H1 (cell line): Measurements from ENCODE around the gene CHI3L2. TPM values are rescaled to one million over a fixed set of nuclear protein-coding genes. Genes with fewer than 3 reads are reported as not detected.

Experiments used
- CTCF ChIA-PET: fragments of 300-600 bp; sonication (Branson Sonifier 250); formaldehyde crosslinking; loops from one replicate; lab custom pipeline; 2021; ENCODE audit not compliant: partially characterized antibody; lab: Charles Lee
- POLR2A ChIA-PET: fragments of 300-600 bp; sonication (Branson Sonifier 250); formaldehyde crosslinking; loops from one replicate; lab custom pipeline; 2021; ENCODE audit warnings: inconsistent platforms; ENCODE audit not compliant: partially characterized antibody; lab: Charles Lee
- DNase-seq, 2 experiments: peaks; one replicate each; pipeline versions ENCODE4 v3.0.0 to v3.0.0-alpha.2; 2010 to 2022; ENCODE audit warnings: low spot score in 2 of 2, low read depth in 1 of 2, mixed read lengths in 1 of 2
- FAIRE-seq: peaks from 2 replicates; lab custom pipeline; 2011; peaks lifted over from hg19 to GRCh38; lab: Jason Lieb, UNC
- H2AFZ ChIP-seq: 2 replicates; pipeline ENCODE4 v1.8.1; 2012; ENCODE audit warnings: low read length, inconsistent platforms
- H2AK5ac ChIP-seq: 2 replicates; pipeline ENCODE4 v1.6.1; 2013; ENCODE audit warnings: low read depth, low read length
- H2BK120ac ChIP-seq: replicated peaks from 2 replicates; pipeline ENCODE3; 2013; ENCODE audit warnings: low read depth, low read length, inconsistent platforms
- H2BK12ac ChIP-seq: 2 replicates; pipeline ENCODE4 v1.6.1; 2013; ENCODE audit warnings: low read depth, low read length
- H2BK15ac ChIP-seq: 2 replicates; pipeline ENCODE4 v1.6.1; 2013; ENCODE audit warnings: low read length
- H2BK20ac ChIP-seq: 2 replicates; pipeline ENCODE4 v1.6.1; 2013; ENCODE audit warnings: low read length
- H2BK5ac ChIP-seq: 2 replicates; pipeline ENCODE4 v1.6.1; 2013; ENCODE audit warnings: low read depth, low read length
- H3K14ac ChIP-seq: 2 replicates; pipeline ENCODE4 v1.6.1; 2013; ENCODE audit warnings: inconsistent platforms; ENCODE audit not compliant: insufficient read length
- H3K18ac ChIP-seq: 2 replicates; pipeline ENCODE4 v1.6.1; 2013; ENCODE audit warnings: low read length; ENCODE audit errors: extremely low read depth
- H3K23ac ChIP-seq: 2 replicates; pipeline ENCODE4 v1.6.1; 2013; ENCODE audit warnings: inconsistent platforms; ENCODE audit not compliant: insufficient read length
- H3K23me2 ChIP-seq: 2 replicates; pipeline ENCODE4 v1.6.1; 2013; ENCODE audit warnings: low read depth, low read length
- H3K27ac ChIP-seq: 2 replicates; pipeline ENCODE4 v1.6.1; 2011; ENCODE audit warnings: low read depth, low read length, inconsistent platforms
- H3K27me3 ChIP-seq, 4 experiments: replicated peaks in 1 of 4; 1 replicate in 1 of 4; 2 replicates in 3 of 4; pipeline versions ENCODE4 v1.6.1 to v1.8.1; 2011 to 2013; ENCODE audit warnings: low read length in 3 of 4, mild to moderate bottlenecking in 3 of 4, inconsistent platforms in 2 of 4, mixed read lengths in 2 of 4, moderate library complexity in 1 of 4; ENCODE audit not compliant: control insufficient read depth in 3 of 4, insufficient read depth in 3 of 4; ENCODE audit errors: extremely low read depth in 1 of 4
- H3K36me3 ChIP-seq, 4 experiments: 2 replicates each; pipeline versions ENCODE4 v1.6.1 to v1.8.1; 2011 to 2013; ENCODE audit warnings: mild to moderate bottlenecking in 4 of 4, low read length in 3 of 4, moderate library complexity in 2 of 4, control low read depth in 1 of 4, inconsistent platforms in 1 of 4; ENCODE audit not compliant: insufficient read depth in 4 of 4, control insufficient read depth in 2 of 4
- H3K4ac ChIP-seq: replicated peaks from 2 replicates; pipeline ENCODE3; 2013; ENCODE audit warnings: low read length, low read depth, mixed read lengths, inconsistent platforms; ENCODE audit not compliant: insufficient read length
- H3K4me1 ChIP-seq, 4 experiments: replicated peaks in 1 of 4; 1 replicate in 1 of 4; 2 replicates in 3 of 4; pipeline versions ENCODE4 v1.6.1 to v1.8.1; 2011 to 2013; ENCODE audit warnings: low read length in 3 of 4, inconsistent platforms in 2 of 4, mixed read lengths in 1 of 4; ENCODE audit not compliant: insufficient read depth in 4 of 4, control insufficient read depth in 3 of 4
- H3K4me2 ChIP-seq, 2 experiments: 2 replicates each; pipeline versions ENCODE4 v1.6.1 to v1.8.1; 2011 to 2013; ENCODE audit warnings: low read depth in 2 of 2, low read length in 2 of 2, control low read depth in 1 of 2, inconsistent platforms in 1 of 2, mild to moderate bottlenecking in 1 of 2; ENCODE audit not compliant: insufficient read depth in 1 of 2
- H3K4me3 ChIP-seq, 4 experiments: fragments of 200-600, 300-600 bp in 1 of 4; sonication (generic), shearing (Covaris generic), sonication (Bioruptor Twin) in 1 of 4; 2 replicates each; pipeline versions ENCODE4 v1.5.1 to v1.8.1; 2011 to 2016; ENCODE audit warnings: low read length in 4 of 4, low read depth in 3 of 4, control low read depth in 2 of 4, inconsistent platforms in 2 of 4, mild to moderate bottlenecking in 2 of 4, mixed read lengths in 1 of 4, moderate library complexity in 1 of 4; ENCODE audit not compliant: insufficient read depth in 2 of 4; ENCODE audit errors: extremely low read depth in 1 of 4
- H3K56ac ChIP-seq: replicated peaks from 2 replicates; pipeline ENCODE3; 2013; ENCODE audit warnings: low read depth, mild to moderate bottlenecking, mixed read lengths, low read length, inconsistent platforms; ENCODE audit not compliant: insufficient read length
- H3K79me1 ChIP-seq: 2 replicates; pipeline ENCODE4 v1.6.1; 2013; ENCODE audit warnings: low read depth, low read length, control low read depth
- H3K79me2 ChIP-seq, 2 experiments: 2 replicates each; pipeline versions ENCODE4 v1.6.1 to v1.8.1; 2012 to 2013; ENCODE audit warnings: low read length in 2 of 2, mild to moderate bottlenecking in 2 of 2, inconsistent platforms in 1 of 2; ENCODE audit not compliant: insufficient read depth in 2 of 2, control insufficient read depth in 1 of 2
- H3K9ac ChIP-seq, 4 experiments: replicated peaks in 1 of 4; 1 replicate in 1 of 4; 2 replicates in 3 of 4; pipeline versions ENCODE4 v1.6.1 to v1.8.1; 2011 to 2013; ENCODE audit warnings: low read depth in 3 of 4, low read length in 3 of 4, control low read depth in 2 of 4, mild to moderate bottlenecking in 2 of 4, moderate library complexity in 2 of 4, inconsistent platforms in 1 of 4; ENCODE audit errors: extremely low read depth in 1 of 4
- H3K9me3 ChIP-seq, 2 experiments: 2 replicates each; pipeline versions ENCODE4 v1.6.1 to v1.8.1; 2012 to 2013; ENCODE audit warnings: mild to moderate bottlenecking in 2 of 2, moderate library complexity in 2 of 2, control low read depth in 1 of 2, inconsistent platforms in 1 of 2, low read depth in 1 of 2, low read length in 1 of 2, mixed read lengths in 1 of 2; ENCODE audit not compliant: insufficient read depth in 2 of 2
- H4K20me1 ChIP-seq, 2 experiments: replicated peaks in 1 of 2; 2 replicates each; pipeline versions ENCODE3 to v1.8.1; 2011 to 2013; ENCODE audit warnings: inconsistent platforms in 2 of 2, low read length in 2 of 2, mild to moderate bottlenecking in 1 of 2; ENCODE audit not compliant: insufficient read depth in 2 of 2, control insufficient read depth in 1 of 2
- H4K5ac ChIP-seq: 2 replicates; pipeline ENCODE4 v1.6.1; 2013; ENCODE audit warnings: low read length, low read depth, mixed read lengths, inconsistent platforms; ENCODE audit not compliant: insufficient read length
- H4K8ac ChIP-seq: 2 replicates; pipeline ENCODE4 v1.8.0; 2013; ENCODE audit warnings: mild to moderate bottlenecking, moderate library complexity, low read length, inconsistent platforms; ENCODE audit not compliant: insufficient read depth; ENCODE audit errors: extremely low read depth
- H4K91ac ChIP-seq: replicated peaks from 2 replicates; pipeline ENCODE3; 2013; ENCODE audit warnings: low read length, mixed read lengths, inconsistent platforms; ENCODE audit not compliant: insufficient read length
- BRCA1 ChIP-seq: IDR thresholded peaks from 2 replicates; pipeline ENCODE4 v1.6.1; 2012; ENCODE audit warnings: low read depth, low read length, improper control_type of control experiment
- CHD2 ChIP-seq: IDR thresholded peaks from 2 replicates; pipeline ENCODE4 v1.6.1; 2012; ENCODE audit warnings: low read length, improper control_type of control experiment
- CREB1 ChIP-seq: IDR thresholded peaks from 2 replicates; pipeline ENCODE4 v1.6.1; 2012; ENCODE audit warnings: inconsistent platforms
- EGR1 ChIP-seq: IDR thresholded peaks from 2 replicates; pipeline ENCODE4 v1.6.1; 2011; ENCODE audit warnings: low read depth, low read length, borderline replicate concordance
- EZH2 ChIP-seq: fragments of 200-600 bp; sonication (generic); IDR thresholded peaks from 2 replicates; pipeline ENCODE4 v1.7.1; 2012; ENCODE audit warnings: low read depth, mild to moderate bottlenecking, moderate library complexity, low read length, inconsistent platforms; ENCODE audit not compliant: severe bottlenecking
- GTF2F1 ChIP-seq: IDR thresholded peaks from 2 replicates; pipeline ENCODE4 v1.6.1; 2012; ENCODE audit warnings: low read depth, low read length, improper control_type of control experiment, borderline replicate concordance
- KDM1A ChIP-seq: fragments of 200-600, 300-600 bp; sonication (generic); IDR thresholded peaks from 2 replicates; pipeline ENCODE4 v1.7.1; 2016; ENCODE audit warnings: mild to moderate bottlenecking, low read length, borderline replicate concordance
- KDM5A ChIP-seq: fragments of 200-600 bp; IDR thresholded peaks from 2 replicates; pipeline ENCODE4 v1.7.1; 2012; ENCODE audit warnings: mild to moderate bottlenecking, low read length, inconsistent platforms, mixed read lengths
- NRF1 ChIP-seq: IDR thresholded peaks from 2 replicates; pipeline ENCODE4 v1.6.1; 2011; ENCODE audit warnings: mild to moderate bottlenecking, low read depth, low read length, improper control_type of control experiment
- POU5F1 ChIP-seq: IDR thresholded peaks from 2 replicates; pipeline ENCODE4 v1.6.1; 2011; ENCODE audit warnings: low read depth, mild to moderate bottlenecking, low read length, moderate library complexity
- RFX5 ChIP-seq: IDR thresholded peaks from 2 replicates; pipeline ENCODE4 v1.6.1; 2011; ENCODE audit warnings: low read depth, low read length, improper control_type of control experiment, borderline replicate concordance
- SIRT6 ChIP-seq: IDR thresholded peaks from one replicate; pipeline ENCODE4 v1.7.1; 2012; ENCODE audit warnings: low read length, inconsistent platforms
- SP4 ChIP-seq: IDR thresholded peaks from 2 replicates; pipeline ENCODE4 v1.6.1; 2012; ENCODE audit warnings: low read length, inconsistent platforms
- TAF7 ChIP-seq: optimal IDR thresholded peaks from 2 replicates; pipeline ENCODE3; 2011; ENCODE audit warnings: low read depth, mild to moderate bottlenecking, inconsistent platforms, low read length, moderate library complexity, borderline replicate concordance
- YY1 ChIP-seq: IDR thresholded peaks from 2 replicates; pipeline ENCODE4 v1.6.1; 2011; ENCODE audit warnings: low read depth, mild to moderate bottlenecking, low read length
- WGBS, 2 experiments: shearing (Covaris generic) in 1 of 2; methylation state at CpG; one replicate each; pipeline versions ENCODE4 v1.1.6 to v1.1.7; 2013 to 2015; ENCODE audit warnings: low lambda C conversion rate in 2 of 2, mixed read lengths in 2 of 2, inconsistent platforms in 1 of 2, low coverage in 1 of 2, missing lambda C conversion rate in 1 of 2; ENCODE audit not compliant: insufficient replicate concordance in 2 of 2, insufficient coverage in 1 of 2, insufficient read length in 1 of 2; ENCODE audit errors: extremely low coverage in 1 of 2, missing lambda C conversion rate in 1 of 2; 5-methylcytosine and 5-hydroxymethylcytosine counted together
- polyA plus RNA-seq, 7 experiments: library from polyadenylated mRNA; depleted of rRNA in 3 of 7; stranded (reverse) in 5 of 7; unstranded in 2 of 7; fragments of >200 nt in 5 of 7; fragments of 200-250 nt in 2 of 7; gene quantifications; 1 replicate in 5 of 7; 2 replicates in 1 of 7; 4 replicates in 1 of 7; pipeline versions ENCODE4 v1.2.1 to v1.2.3, GENCODE V29; 2011 to 2013; ENCODE audit warnings: missing spikeins in 2 of 7, mixed read lengths in 2 of 7
- total RNA-seq: library from RNA; stranded (reverse); fragmentation: NEBNext Ultra II Directional; extraction: Animal tissue kit (Norgen Biotek cat#: 25700); gene quantifications from 2 replicates; pipeline ENCODE4 v1.2.1, GENCODE V29; 2021

Gene CHI3L2
- total and polyA plus RNA-seq, 2 of the 8 experiments (the other 6 are each of a cell fraction or from before 2014, with no cell fraction given), result not detected

DNA sequence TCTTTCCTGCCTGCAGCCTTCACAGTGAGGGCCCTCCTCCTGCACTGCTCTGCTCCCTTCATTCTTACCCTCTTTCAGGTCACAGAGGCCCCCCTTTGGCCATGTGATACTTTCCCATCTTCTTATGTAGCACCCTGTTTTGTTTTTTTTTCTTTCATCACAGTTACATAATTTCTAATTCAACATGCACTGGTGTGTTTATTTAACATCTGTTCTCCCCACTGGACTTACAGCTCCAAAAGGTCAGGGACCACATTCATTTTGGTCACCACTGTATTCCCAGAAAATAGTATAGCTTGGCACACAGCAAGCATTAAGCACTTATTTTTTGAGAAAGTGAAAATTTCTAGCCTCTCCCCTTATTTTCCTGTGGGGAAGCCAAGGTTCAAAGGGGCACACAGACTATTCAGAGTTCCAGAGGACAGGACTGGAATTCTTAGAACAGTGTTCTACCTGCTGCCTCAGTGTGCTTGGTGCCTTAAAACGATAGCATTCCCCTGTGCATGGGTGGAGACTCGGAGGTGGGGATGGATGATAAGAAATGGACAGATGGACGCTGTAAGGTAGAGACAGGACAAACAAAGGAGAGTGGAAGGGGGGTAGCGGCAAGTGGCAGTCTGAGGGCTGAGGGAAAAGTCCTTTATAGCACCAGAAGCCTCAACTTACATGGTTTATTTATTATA is 32.4 kb upstream of the CHI3L2 start:
- Histone ChIP-seq H3K23me2 (no peaks in the 10 kb centered on the region), H3K36me3 (no peaks in the 10 kb centered on the region), H3K4ac (no peak overlapping the region), H4K20me1 (no peaks in the 10 kb centered on the region), H3K23ac (no peak overlapping the region), H2BK15ac (no peak overlapping the region), H2BK120ac (no peak overlapping the region), H3K79me1 (no peaks in the 10 kb centered on the region), H4K5ac (no peak overlapping the region), H3K4me2 (no peak overlapping the region), H3K9me3 (no peaks in the 10 kb centered on the region), H3K4me1 (no peaks in the 10 kb centered on the region), H3K27me3 (no peaks in the 10 kb centered on the region), H3K9ac (no peak overlapping the region), H4K91ac (no peak overlapping the region), H2AK5ac (no peak overlapping the region), H2BK12ac (no peak overlapping the region), H3K27ac (no peak overlapping the region), H2AFZ (no peak overlapping the region), H2BK20ac (no peak overlapping the region), H3K14ac (no peak overlapping the region), H4K8ac (no peak overlapping the region), H2BK5ac (no peak overlapping the region), H3K18ac (no peak overlapping the region), H3K4me3 (no peak overlapping the region), H3K56ac (no peak overlapping the region), H3K79me2 (no peaks in the 10 kb centered on the region)
- ChIA-PET POLR2A (interaction anchor here (1.4 kb wide), 1 partner anchor 12 kb away, joined by 3 read pairs; no protein-coding TSS in a partner anchor), CTCF (interaction anchor here (0.7 to 6.4 kb wide), 6 partner anchors 8 to 206 kb away, joined by 3 to 50 read pairs (median 4); no protein-coding TSS in a partner anchor)
- DNase-seq (no peak), FAIRE-seq (no peak)
- 77% methylated on average over 4 of the region's 4 CpGs; no CpG with 5 or more reads in 1 of the 2 experiments for WGBS, 2 experiments
- no peak for TF ChIP-seq CHD2
- no peak for TF ChIP-seq KDM1A
- no peak for TF ChIP-seq SIRT6
- TF ChIP-seq CREB1, result no peak
- no peak for TF ChIP-seq BRCA1
- no peak for TF ChIP-seq EZH2
- TF ChIP-seq SP4, result no peak
- no peak for TF ChIP-seq POU5F1
- TF ChIP-seq EGR1, result no peak
- TF ChIP-seq KDM5A, result no peak
- no peak for TF ChIP-seq YY1
- TF ChIP-seq RFX5, result no peak
- no peak for TF ChIP-seq GTF2F1
- TF ChIP-seq TAF7, result no peak
- TF ChIP-seq NRF1, result no peak
